ENCODE data around the gene SEC14L5.
A peak's percentile ranks its signal among the peaks of the same experiment; 100 is the strongest.

Gene SEC14L5

DNA sequence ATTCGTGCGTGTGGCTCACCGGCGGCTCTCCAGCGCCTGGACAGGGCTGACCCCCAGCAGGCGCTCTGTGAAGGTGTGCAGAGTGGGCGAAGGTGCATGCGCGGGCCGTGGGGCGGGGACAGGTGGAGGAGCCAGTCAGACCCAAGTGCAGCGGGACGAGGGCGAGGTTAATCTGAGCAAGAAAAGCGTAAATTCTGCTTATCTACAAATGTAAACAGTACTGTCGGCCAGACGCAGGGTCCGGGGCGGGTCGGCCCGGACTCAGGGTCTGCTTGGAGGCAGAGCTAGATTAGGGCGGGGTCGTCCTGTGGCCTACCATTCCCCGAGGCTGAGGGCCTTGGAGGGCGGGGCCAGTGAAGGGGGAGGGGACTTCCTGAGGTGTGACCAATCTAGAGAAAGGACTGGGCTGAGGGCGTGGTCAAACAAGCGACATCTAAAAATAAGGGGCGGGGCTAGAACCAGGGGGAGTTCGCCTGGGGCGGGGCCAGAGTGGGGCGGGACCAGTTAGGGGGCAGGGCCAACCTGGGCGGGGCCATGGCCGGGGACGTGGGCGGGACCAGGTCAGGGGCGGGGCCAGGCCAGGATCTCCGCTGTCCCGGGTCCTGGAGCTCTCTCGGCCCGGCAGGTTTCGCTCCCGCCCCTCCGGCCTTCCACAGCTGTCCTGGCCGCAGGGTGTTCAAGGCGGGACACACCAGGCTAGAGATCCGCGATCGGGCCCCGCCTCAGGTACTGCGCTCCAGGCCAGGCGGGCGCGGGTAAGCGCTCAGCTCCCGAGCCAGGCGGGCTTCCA lies at the start of gene SEC14L5:
TSS of gene SEC14L5 (plus strand) at position 611 of the 790 bp plus-strand sequence. CDS start 994 bp downstream, outside the sequence.
- H3K27me3 Mint-ChIP-seq: peaks cover 63 to 76% of the 10 kb centered on the region in 2 donors
- DNase-seq (peak; percentile 78), ATAC-seq (replicated peaks) (peak; percentile 82 to 93)
- peaks cover 22 to 27% of the 10 kb centered on the region in 2 donors for H3K4me1 Mint-ChIP-seq
- no peaks in the 10 kb centered on the region for H3K36me3 Mint-ChIP-seq
- H3K27ac Mint-ChIP-seq: peak within 1 kb of the TSS; percentile 33
- H3K4me3 Mint-ChIP-seq: peak within 1 kb of the TSS; percentile 82 to 89
- peaks cover 0 to 4% of the 10 kb centered on the region in 2 donors for H3K9me3 Mint-ChIP-seq

- H3K4me3 Mint-ChIP-seq: no peak overlapping the region
- DNase-seq (no peak), ATAC-seq (replicated peaks) (no peak)
- peaks cover 16 to 22% of the 10 kb centered on the region in 2 donors for H3K27me3 Mint-ChIP-seq
- no peaks in the 10 kb centered on the region for H3K4me1 Mint-ChIP-seq
- no peak overlapping the region for H3K27ac Mint-ChIP-seq
- H3K36me3 Mint-ChIP-seq: no peaks in the 10 kb centered on the region
- no peaks in the 10 kb centered on the region for H3K9me3 Mint-ChIP-seq
These were observed 49.2 kb upstream of the SEC14L5 start for GRCh38 chr16:4908854-4909401.

- ATAC-seq (replicated peaks): no peak
- H3K27ac Mint-ChIP-seq: no peak overlapping the region
- no peaks in the 10 kb centered on the region for H3K9me3 Mint-ChIP-seq
- no peaks in the 10 kb centered on the region for H3K4me1 Mint-ChIP-seq
- no peaks in the 10 kb centered on the region for H3K36me3 Mint-ChIP-seq
- peaks cover 9 to 13% of the 10 kb centered on the region in 2 donors for H3K27me3 Mint-ChIP-seq
- DNase-seq: no peak
- H3K4me3 Mint-ChIP-seq: no peak overlapping the region
These were observed 48.3 kb upstream of the SEC14L5 start for GRCh38 chr16:4909825-4910224.

DNA sequence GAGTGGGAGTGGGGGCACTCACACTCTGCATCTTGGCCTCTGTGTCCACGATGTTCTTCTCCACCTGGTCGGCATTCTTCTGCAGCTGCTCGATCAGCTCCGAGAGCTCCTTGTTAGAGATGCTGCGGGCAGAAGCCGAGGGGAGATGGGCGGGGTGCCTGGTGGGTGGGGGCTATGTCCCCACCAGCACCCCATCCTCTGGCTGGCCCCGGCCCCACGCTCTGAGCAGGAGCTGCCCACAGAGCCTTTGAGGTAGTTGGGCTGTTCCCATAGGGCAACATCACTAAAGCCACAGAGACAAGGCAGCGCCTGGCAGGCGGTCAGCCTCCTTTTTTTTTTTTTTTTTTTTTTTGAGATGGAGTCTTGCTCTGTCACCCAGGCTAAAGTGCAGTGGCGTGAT lies 47.3 kb upstream of the SEC14L5 start:
- H3K27ac Mint-ChIP-seq: no peak overlapping the region
- no peak for DNase-seq
- H3K4me1 Mint-ChIP-seq: no peaks in the 10 kb centered on the region
- H3K4me3 Mint-ChIP-seq: no peak overlapping the region
- ATAC-seq (replicated peaks): no peak
- H3K36me3 Mint-ChIP-seq: no peaks in the 10 kb centered on the region
- no peaks in the 10 kb centered on the region for H3K9me3 Mint-ChIP-seq
- peaks cover 5 to 7% of the 10 kb centered on the region in 2 donors for H3K27me3 Mint-ChIP-seq

DNA sequence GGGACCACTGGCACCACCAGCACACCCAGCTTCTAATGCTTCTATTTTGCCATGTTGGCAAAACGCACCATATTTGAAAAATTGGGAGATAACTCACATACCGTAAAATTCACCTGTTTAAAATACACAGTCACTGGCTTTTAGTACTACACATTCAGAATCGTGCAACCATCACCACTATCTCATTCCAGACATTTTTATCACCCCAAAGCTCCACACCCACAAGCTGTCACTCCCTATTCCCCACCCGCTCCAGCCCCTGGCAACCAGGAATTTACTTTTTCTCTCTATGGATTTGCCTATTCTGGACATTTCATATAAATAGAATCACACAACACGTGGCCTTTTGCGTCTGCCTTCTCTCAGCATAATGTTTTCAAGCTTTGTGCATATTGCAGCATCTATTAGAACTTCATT lies 46.2 kb upstream of the SEC14L5 start:
- Mint-ChIP-seq H3K9me3 (no peaks in the 10 kb centered on the region), H3K36me3 (no peaks in the 10 kb centered on the region), H3K4me3 (no peak overlapping the region), H3K27me3 (peaks cover 5 to 7% of the 10 kb centered on the region in 2 donors), H3K4me1 (no peaks in the 10 kb centered on the region), H3K27ac (no peak overlapping the region)
- DNase-seq (no peak), ATAC-seq (replicated peaks) (no peak)

- ATAC-seq (replicated peaks) (no peak), DNase-seq (no peak)
- Mint-ChIP-seq H3K4me3 (no peak overlapping the region), H3K27me3 (peaks cover 5 to 7% of the 10 kb centered on the region in 2 donors), H3K4me1 (no peaks in the 10 kb centered on the region), H3K36me3 (no peaks in the 10 kb centered on the region), H3K27ac (no peak overlapping the region), H3K9me3 (no peaks in the 10 kb centered on the region)
These were observed 44.9 kb upstream of the SEC14L5 start for GRCh38 chr16:4913130-4913773.

DNA sequence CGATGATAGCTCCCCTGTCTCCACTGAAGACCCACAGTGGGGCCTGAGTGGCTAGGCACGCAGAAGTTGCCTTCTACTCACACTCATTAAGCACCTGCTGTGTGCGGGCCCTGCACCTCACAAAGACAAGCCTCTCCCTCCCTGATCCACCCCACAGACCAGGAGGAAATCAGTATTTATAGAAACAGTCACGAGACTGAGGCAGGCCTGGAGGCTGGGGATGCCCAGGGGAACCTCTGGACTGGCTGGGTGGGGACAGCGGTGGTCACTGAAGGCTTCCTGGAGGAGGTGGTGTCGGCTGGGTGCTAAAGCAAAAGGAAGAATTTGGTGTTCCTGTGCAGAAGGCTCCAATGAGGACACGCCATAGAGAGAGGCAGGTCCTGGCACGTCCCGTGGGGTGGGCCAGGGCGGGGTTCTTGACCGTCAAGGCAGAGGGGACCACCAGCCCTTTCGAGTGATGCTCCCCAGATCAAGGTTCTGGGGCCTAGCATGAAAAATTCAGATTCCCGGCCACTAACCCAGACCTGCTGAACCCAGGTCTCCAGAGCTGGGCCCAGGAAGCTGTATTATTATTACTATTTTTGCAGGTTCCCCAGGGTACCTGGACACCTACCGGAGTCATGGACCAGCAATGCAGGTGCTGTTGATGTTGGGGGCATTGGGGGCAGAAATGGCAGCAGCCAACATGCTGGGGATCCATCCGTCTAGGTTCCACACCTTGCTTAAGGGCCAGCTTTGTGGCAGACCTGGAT lies 44.2 kb upstream of the SEC14L5 start:
- H3K27me3 Mint-ChIP-seq: peaks cover 5 to 7% of the 10 kb centered on the region in 2 donors
- no peak overlapping the region for H3K27ac Mint-ChIP-seq
- H3K4me3 Mint-ChIP-seq: no peak overlapping the region
- no peaks in the 10 kb centered on the region for H3K4me1 Mint-ChIP-seq
- H3K9me3 Mint-ChIP-seq: no peaks in the 10 kb centered on the region
- ATAC-seq (replicated peaks) (no peak), DNase-seq (no peak)
- no peaks in the 10 kb centered on the region for H3K36me3 Mint-ChIP-seq

- Mint-ChIP-seq H3K4me3 (no peak overlapping the region), H3K4me1 (no peaks in the 10 kb centered on the region), H3K9me3 (no peaks in the 10 kb centered on the region), H3K27ac (no peak overlapping the region), H3K36me3 (no peaks in the 10 kb centered on the region), H3K27me3 (peaks cover 5 to 11% of the 10 kb centered on the region in 2 donors)
- DNase-seq: no peak
- ATAC-seq (replicated peaks): no peak
These were observed 43.5 kb upstream of the SEC14L5 start for GRCh38 chr16:4914528-4915225.

DNA sequence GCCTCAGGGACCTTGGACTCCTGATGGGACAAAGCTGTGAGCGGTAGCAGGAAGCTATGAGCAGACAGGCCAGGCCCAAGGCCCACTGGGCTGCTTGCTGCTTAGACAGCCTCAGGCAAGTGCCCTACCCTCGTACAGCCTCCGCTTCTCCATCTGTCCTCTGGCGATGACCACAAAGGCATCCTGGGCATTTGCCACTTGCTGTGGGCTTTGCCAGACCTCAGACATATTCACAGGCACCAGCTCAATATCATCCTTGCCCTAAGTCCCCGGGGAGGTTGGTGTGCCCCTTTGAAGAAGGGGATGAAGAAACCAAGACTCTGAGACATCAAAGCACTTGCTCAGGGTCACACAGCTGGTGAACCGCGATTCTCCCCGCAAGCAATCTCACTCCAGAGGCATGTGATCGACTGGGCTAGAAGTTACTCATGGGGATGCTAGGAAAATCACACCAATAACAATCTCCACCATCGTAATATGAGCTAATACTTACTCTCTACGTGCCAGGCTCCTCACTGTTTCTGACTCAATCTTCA lies 42.8 kb upstream of the SEC14L5 start:
- Mint-ChIP-seq H3K36me3 (no peaks in the 10 kb centered on the region), H3K4me3 (peak overlapping the region in 1 of 2 donors; percentile 19), H3K27ac (no peak overlapping the region), H3K27me3 (peaks cover 5 to 11% of the 10 kb centered on the region in 2 donors), H3K4me1 (no peaks in the 10 kb centered on the region), H3K9me3 (no peaks in the 10 kb centered on the region)
- ATAC-seq (replicated peaks): no peak
- DNase-seq: no peak

DNA sequence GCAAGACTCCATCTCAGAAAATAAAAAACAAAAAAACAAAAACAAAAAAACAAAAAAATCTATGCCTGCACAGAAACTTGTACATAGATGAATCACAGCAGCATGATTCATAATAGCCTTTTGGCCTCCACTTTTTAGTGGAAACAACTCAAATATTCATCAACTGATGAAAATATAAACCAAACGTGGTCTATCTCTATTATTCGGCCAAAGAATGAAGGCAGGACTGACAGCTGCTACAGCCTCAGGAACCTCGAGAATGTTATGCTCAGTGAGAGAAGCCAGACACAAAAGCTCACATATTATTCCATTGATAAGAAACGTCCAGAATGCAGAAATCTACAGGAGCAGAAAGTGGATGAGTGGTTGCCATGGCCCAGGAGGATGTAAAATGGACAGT lies 41.0 kb upstream of the SEC14L5 start:
- DNase-seq: no peak
- Mint-ChIP-seq H3K27me3 (peaks cover 0 to 7% of the 10 kb centered on the region in 2 donors), H3K36me3 (no peaks in the 10 kb centered on the region), H3K4me1 (no peaks in the 10 kb centered on the region), H3K4me3 (no peak overlapping the region), H3K27ac (no peak overlapping the region), H3K9me3 (no peaks in the 10 kb centered on the region)
- ATAC-seq (replicated peaks): no peak

- Mint-ChIP-seq H3K4me1 (no peaks in the 10 kb centered on the region), H3K9me3 (no peaks in the 10 kb centered on the region), H3K36me3 (no peaks in the 10 kb centered on the region), H3K27ac (no peak overlapping the region), H3K27me3 (peaks cover 7 to 12% of the 10 kb centered on the region in 2 donors), H3K4me3 (no peak overlapping the region)
- ATAC-seq (replicated peaks): no peak
- DNase-seq: no peak
These were observed 39.3 kb upstream of the SEC14L5 start for GRCh38 chr16:4918781-4919251.

DNA sequence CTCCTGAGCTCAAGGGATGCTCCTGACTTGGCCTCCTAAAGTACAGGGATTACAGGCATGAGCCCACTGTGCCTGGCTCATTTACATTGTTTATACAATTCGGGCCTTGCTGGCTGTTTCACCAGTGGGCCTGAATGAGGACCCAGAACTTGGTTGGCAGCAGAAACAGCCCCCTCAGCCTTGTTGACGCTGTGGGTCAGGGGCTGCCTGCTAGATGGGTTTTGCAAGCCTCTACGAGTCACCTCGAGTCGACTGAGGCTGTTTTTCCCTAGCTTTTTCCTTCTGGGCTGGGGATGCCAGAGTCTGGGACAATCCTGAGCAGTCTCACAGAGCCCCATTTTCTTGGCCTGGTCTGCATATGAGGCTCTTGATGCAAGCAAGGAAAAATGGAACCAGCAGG lies 37.3 kb upstream of the SEC14L5 start:
- no peaks in the 10 kb centered on the region for H3K36me3 Mint-ChIP-seq
- no peaks in the 10 kb centered on the region for H3K4me1 Mint-ChIP-seq
- H3K27ac Mint-ChIP-seq: no peak overlapping the region
- DNase-seq (no peak), ATAC-seq (replicated peaks) (no peak)
- H3K4me3 Mint-ChIP-seq: no peak overlapping the region
- H3K9me3 Mint-ChIP-seq: peaks cover 0 to 7% of the 10 kb centered on the region in 2 donors
- H3K27me3 Mint-ChIP-seq: peaks cover 19 to 21% of the 10 kb centered on the region in 2 donors

DNA sequence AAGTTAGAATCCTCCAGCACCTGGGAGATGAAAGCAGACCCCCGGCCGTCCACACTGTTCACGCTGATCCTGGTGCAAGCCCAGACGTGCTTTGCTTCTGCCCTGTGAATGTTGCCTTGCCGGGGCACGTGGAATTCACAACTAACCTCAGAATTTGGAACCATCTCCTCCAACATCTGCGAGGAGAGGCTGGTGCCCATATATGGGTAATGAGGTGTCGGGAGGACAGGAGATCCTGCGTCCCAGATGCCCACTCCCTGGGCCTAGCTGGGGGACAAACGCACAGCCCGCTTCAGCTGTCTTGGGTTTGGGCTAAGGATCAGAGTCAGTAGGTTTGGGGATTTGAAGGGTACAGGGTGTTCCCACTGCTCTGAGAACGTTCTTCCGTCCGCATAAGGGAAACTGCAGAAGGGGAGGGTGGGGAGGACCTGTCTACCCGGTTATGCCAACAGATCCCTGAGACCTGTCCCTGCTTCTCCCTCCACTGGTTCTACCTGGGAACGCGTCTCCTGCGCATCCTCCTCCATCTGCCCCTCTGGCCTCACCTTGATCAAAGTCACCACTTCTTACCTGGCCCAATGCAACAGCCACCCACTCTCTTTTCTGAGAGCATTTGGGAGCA lies 35.3 kb upstream of the SEC14L5 start:
- peaks cover 5 to 6% of the 10 kb centered on the region in 2 donors for H3K36me3 Mint-ChIP-seq
- H3K27me3 Mint-ChIP-seq: peaks cover 19 to 21% of the 10 kb centered on the region in 2 donors
- H3K4me1 Mint-ChIP-seq: no peaks in the 10 kb centered on the region
- DNase-seq: no peak
- no peak overlapping the region for H3K27ac Mint-ChIP-seq
- no peak overlapping the region for H3K4me3 Mint-ChIP-seq
- H3K9me3 Mint-ChIP-seq: peaks cover 8 to 14% of the 10 kb centered on the region in 2 donors
- ATAC-seq (replicated peaks): no peak

Measured in stimulated activated naive B cell treated with anti-CD40 and anti-IgM and Interleukin-4, amounts not matched to agents 10 μg/mL and 1 μg/mL and 100 μg/mL, for 72 hours (primary cell).